ENCODE measurements around the gene CADPS2.
A peak's percentile ranks its signal among the peaks of the same experiment; 100 is the strongest.

The CADPS2 gene

DNA sequence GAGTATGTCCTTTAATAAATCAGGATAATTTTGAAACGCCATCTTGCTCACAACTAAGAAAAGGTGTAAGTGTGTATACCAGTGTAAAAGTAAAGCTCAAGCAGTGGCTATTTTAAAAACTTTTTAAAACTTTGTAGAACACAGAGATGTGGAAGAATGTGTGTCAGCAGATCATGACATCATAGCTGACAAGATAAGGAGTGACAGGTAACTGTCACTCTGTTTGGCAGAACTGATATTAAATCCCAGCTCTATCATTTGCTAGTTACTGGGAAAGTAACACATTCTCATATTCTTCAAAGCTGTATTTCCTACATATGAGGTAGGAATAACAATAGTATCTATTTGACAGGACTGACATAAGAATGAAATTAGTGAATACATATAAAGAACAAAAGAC, 119.7 kb downstream of the CADPS2 start:
- DNase-seq: no peak

DNA sequence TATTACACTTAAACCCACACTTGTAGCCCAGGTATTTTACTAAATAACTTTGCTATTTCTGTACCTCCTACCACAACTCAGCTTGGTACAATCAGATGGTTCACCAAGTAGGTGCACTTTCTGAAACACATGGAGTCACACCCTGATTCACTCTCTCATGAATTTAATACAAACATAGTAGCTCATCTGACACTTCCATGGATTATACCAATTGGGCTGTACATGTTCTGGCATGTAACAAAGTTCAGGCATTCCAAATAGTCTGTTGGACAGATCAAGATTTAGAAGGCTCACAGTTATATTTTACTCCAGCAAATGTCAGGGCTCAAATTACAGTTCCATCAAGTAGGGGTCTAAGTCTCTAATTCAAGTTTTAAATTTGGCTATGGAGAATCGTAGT, 121.4 kb downstream of the CADPS2 start:
- DNase-seq: peak; percentile 8

DNA sequence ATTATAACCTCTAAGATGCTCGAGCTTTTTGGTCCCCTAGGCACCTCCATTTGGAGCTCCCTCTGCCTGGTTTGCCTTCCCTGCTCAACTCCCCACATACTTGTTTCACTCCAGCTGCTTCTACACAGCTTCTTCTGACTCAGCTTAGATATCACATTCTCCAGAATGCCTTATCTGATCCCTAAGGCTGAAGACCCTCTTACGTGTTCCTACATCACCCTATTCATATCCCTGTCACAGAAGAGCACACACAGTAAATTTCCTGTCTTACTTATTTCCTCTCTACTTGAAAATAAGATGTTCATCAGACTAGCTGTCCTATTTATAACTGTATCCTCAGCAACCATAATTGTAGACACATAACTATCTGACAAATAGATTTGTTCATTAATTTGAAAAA, 122.2 kb downstream of the CADPS2 start:
- no peak for DNase-seq

DNA sequence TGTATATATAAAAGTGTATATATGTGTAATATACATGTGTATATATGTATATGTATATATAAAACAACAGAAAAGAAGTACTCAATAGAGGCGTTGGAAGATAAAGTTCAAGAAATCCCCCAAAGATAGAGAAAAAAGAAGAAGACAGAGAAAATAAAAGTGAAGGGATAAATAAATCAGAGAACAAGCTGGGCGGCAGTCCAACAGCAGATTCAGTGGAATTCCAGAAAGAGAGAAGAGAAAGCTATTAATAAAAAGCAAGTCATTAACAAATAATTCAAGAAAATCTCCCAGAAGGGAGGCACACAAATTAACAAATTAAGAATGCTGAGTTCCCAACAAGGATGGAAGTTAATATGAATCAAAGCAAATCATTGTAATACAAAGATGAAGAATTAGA, 124.2 kb downstream of the CADPS2 start:
- DNase-seq: no peak

DNA sequence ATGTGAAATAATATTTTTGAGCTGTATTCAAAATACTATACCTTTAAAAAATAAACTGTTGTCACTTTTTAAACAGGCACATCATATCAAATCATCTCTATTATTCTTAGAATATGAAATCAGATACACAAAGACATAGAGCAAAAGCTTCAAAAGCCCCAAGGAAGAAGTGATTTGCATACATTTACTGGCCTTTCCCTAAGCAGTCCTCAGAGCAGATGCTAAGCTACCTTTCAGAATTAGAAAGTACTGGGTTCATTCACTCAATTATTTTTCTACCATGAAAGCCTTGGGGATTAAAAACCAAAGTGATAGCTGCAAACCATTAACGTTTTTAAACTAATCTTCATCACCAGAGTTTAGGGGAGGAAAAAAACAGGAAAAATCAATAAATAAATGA, 127.8 kb downstream of the CADPS2 start:
- no peak for DNase-seq

DNA sequence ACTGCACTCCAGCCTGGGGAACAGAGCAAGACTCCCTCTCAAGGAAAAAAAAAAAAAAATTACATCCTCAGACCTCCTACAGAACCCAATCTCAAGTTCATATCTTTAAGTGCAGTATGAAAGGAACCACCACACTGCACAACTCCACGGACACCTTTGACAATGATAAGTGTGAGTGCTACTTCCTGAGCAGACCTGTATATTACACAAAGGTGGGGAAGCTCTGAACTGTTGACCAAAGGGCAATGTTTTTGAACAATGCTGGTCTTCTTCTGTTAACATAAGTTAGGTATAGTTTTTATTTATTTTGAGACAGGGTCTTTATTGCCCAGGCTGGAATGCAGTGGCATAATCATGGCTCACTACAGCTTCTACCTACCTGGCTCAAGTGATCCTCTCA, 129.4 kb downstream of the CADPS2 start:
- no peak for DNase-seq

DNA sequence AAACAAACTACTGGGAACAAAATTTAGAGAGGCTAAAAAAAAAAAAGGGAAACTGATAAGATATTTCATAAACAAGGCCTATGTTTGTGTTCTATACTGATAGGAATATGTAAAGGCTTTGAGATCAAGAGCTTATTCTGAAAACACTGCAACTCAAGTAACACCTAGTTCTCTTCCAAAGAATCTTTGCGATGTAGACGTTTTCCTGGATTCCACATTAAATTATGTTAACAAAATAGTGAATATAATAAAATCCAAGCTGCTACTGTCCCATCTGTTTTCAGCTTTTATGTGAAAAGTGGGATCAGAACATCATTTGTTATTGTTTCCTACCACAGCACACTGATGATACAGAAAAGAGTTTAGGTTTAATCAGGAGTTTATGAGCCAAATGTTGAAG, 130.6 kb downstream of the CADPS2 start:
- DNase-seq: no peak

DNA sequence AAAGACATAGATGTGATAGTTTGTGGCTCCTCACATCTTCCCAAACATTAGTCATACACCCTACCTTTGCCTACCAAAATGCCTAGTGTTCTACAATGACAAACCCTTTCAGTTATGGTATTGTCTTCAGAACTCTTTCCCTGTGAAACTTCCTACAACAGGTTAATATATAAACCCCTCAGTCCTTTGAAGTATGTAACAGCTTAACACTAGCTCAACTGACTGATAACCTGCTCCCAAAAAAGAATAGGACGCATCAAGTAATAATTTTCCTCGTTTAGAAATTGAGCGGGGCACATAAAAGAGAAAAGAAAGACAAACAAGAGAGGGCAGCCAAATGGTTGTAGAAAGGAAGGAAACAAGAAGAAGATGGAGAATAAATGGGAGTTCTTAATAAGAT, 133.7 kb downstream of the CADPS2 start:
- no peak for DNase-seq

DNA sequence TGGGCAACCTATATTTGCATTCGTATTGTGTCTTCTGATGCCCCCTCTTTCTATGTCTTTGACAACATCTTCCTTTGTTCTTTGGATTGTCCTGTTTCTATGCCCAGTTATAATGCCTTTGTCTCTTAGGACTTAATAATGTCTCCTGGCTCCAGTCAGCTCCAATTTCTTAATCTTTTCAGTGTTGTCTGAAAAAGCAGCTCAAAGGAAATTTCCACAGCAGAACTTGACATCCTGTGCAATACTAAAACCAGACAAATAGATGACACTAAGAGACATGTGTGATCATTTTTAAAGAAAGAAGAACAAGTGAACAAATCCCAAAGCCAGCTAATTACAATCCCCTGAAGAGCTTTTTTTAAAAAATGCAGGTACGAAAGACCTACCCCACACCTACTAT, 135.9 kb downstream of the CADPS2 start:
- no peak for DNase-seq

DNA sequence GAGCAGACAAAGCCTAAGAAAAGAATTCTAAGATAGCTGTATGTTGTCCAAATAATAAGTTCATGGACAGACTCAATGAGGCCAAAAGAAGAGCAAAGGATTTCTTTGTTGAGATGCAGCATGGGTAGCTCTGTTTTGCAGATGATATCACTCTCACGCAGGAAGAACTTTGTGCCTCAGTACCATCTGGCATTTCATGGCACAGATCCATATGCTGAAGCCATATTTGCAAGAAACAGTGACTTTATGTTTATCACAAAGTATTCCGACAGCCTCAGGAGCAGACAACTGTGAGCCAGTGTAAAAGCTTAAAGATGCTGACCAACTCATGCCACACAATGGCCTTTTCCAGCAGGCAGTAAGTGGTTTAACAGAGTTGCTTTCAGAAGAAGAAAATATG, 138.1 kb downstream of the CADPS2 start:
- peak; percentile 79 for DNase-seq

DNA sequence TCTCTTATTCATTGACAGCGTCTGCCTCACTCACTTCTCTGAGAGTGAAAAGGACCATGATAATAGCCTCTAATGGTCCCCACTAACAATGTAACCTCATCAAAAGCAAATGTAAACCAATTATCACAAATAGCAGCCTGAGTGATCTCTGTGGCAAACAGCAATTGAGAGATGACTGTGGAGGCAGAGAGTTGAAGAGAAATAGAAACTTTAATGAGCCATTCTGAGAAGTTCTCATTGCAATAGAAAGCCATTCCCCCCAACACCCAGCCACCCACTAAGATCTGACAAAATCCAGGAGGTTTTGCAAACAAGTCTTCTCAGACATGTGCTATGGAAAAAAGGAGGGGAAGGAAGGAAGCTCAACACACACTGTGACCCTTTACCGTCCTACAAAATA, 139.3 kb downstream of the CADPS2 start:
- DNase-seq: no peak

DNA sequence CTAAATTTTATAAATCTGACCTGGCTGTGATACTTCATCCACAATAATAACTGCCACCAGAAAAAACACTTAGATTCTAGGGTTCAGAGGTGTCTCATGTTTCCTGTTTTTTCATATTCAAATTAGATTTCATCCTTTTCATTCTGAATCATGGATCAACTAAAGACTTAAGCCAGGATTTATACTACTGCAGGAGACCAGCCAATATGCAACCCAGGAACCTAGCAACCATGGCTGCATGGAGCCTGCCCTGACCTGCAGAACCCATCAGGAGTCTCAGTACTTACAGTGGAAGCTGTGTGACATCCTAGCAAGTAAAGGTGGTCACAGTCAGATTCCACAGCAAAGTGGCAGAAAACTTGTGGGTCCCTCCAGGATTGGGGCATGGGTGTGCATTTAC, 143.0 kb downstream of the CADPS2 start:
- DNase-seq: no peak

DNA sequence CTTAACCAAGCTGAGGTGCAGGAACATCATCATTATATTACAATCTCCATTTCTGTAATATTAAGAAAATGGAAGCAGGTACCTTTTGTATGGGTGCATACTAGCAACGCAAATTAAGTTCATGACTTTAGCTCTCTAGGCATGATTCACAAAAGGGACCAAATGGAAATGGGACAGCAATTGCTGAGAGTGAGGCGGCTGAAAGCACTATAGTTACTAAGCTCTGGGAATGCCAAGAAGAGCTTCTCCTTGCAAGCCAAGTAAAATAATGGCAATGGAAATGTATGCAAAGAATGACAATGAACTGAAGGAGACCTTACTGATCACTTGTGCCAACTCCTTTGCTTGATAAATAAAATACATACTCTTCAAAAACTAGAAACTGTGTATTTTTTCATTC, 147.3 kb downstream of the CADPS2 start:
- DNase-seq: no peak

DNA sequence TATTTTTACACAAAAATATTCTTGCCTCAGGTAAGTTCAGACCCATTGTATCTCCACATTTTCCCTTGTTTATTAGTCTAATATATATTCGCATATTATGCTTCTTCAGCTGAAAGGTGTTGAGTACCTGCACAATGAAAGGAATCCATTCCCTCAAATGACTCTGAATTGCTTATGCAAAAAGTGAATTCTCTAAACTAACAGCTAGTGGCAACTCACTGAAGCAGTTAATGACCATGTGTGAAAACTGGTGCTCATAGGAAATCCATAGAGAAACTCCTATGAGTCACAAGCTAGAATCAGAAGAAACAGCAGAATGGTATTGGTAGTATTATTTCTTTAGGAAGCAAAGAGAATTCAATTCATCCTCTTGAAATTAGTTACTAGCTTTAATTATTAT, 150.1 kb downstream of the CADPS2 start:
- peak; percentile 23 for DNase-seq

DNA sequence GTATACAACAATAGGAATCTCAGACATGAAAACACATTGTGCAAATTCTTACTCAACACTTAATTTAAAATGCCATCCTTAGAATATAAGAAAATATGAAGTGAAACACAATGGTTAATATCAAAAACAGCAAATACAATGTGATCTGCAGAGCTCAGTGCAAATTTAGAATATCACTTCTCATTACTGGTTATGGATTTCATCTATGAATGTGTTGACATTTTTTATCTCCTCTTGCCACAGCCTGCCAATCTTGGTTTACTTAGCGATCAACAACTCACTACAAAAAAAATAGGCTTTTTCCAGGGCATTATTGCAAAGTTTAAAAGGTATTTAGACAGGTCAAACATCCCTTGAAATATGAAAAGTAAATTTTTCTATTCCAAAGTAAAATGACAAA, 158.5 kb downstream of the CADPS2 start:
- DNase-seq: no peak

DNA sequence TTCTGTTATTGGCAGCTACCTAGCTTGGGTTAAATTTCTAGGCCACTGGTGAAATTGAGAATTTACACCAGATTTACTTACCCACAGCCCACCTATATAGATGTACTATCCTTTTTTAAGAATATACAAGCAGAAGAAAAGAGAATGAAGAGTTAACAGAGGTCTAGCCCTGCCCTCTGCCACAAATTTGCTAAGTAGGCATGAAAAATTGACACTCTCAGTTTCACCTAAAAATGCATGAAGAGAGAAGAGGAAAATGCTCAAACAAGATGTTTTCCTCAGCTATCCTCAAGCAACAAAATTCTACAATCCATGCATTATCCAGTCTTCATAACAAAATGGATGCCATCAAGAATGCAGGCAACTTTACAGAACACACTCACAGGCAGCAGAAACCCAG, 158.9 kb downstream of the CADPS2 start:
- DNase-seq: no peak

DNA sequence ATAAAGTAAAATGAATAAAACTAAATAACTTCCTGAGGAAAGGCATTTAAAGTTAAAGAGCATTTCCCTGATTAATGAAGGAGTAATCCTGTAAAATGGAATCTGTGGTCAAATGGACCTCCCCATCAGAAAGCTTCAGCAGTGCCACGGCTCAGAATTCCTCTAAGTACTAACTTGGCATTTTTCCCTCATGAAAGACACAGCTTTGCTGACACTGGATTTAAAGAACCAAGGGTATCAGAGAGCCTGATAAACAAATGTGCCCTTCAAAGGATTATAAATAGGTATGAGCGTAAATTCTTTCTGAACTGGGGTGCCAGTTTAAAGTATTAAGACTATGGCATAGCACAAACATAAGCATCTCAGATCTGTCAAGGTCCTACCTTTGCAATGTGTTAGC, 159.4 kb downstream of the CADPS2 start:
- DNase-seq: no peak

DNA sequence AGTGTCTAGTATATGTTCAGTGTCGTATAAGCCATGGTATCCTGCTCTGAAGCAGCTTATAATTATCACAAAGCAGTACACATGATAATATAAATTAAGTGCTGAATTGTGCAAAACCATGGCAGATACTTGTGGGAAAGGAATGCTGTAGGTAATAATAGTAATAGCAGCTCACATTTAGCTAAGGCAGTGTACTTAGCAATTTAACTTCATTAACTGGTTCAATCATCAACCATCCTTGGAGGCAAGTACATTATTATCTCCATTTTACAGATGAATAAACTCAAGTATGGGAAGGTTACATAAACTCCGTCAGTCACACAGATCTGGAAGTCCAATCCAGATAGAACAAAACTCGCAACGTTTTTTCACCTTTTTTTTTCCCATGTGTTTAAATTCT, 161.9 kb downstream of the CADPS2 start:
- DNase-seq: no peak

DNA sequence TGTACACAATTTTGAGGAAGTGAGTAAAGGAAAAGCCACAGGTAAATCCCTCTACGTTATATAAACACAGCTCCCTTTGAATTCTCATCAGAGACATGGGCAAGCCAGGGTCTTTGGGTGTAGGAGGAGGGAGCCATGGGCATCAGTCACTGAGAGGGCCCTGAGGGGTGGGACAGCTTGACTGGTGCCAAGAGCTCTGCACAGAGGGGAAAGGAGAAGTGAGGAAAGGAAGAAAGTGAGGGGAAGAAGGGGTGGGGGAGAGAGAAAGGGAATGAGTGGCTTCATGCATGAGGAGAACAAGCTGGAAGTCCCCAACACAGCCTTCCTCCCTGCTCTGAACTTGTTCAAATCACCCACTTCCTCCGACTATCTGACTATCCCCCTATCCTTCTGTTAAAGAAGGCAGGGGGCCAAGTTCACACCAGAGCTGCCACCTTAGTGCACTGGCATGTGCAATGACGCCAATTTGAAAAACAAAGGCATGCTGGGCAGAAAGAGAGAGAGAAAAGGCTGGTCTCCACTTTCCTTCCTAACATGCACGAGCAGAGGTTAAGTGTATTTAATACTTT, 167.2 kb downstream of the CADPS2 start:
- DNase-seq: no peak

DNA sequence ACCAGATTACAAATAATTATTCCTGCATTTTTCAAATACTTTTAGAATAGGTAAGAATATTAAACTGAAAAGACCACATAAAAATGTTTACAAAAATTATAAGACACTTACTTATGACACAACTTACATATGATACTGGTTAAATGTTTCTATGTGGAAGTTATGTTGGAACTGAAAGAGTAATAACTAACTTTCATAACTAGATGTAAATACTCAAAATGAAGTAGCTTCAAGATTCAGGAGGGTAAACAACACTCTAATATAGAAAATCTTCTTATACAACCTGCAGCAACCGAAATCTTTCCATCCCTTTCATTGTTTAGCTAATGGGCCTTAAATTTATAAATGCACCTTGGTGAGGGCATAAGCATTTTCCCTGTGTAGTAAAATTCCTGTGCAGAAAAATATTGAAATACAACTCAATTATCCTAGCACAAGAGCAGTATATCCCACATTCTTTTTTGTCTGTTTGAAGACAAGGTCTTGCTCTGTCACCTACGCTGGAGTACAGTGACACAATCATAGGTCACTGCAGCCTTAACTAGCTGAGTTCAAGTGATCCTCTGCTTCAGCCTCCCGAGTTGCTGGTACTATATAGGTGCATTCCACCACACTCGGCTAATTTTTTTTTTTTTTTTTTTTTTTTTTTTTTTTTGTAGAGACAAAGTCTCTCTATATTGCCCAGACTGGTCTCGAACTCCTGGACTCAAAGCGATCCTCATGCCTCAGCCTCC, 168.7 kb downstream of the CADPS2 start:
- no peak for DNase-seq

DNA sequence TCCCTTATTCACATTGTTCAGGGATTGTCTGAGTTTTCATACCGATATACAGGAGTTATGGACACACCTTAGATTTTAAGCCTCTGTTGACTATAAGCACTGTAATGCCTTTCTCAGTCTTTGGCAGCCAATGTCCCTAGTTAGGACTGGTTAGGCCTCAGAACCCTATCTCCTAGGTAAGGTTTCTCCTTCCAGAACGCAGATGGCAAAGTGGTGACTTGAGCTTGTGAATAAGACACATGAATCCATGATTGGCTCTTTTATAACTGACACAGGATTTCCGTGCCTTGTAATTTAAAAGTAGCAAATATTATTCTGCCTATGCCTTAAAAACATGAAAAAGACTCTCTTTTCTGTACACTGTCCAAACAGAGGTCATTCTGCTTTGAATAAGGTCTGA, 171.1 kb downstream of the CADPS2 start:
- no peak for DNase-seq

DNA sequence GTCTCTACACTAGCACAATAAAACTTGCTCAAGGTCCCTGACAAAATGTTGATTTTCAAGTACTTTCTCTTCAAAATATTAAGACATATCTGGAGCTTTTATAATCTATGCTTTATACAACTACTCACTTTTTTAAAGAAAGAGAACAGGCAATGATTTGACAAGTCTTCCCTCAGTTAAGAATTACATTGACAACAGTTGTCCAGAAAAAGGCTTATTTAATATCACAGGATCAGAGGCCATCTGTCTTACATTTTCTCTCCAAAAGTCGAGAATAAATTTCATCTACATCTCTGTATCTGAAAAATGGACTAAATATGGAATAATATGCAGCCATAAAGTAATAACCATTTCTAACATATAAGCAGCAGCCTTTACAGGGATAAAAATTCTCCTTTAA, 175.3 kb downstream of the CADPS2 start:
- DNase-seq: no peak

DNA sequence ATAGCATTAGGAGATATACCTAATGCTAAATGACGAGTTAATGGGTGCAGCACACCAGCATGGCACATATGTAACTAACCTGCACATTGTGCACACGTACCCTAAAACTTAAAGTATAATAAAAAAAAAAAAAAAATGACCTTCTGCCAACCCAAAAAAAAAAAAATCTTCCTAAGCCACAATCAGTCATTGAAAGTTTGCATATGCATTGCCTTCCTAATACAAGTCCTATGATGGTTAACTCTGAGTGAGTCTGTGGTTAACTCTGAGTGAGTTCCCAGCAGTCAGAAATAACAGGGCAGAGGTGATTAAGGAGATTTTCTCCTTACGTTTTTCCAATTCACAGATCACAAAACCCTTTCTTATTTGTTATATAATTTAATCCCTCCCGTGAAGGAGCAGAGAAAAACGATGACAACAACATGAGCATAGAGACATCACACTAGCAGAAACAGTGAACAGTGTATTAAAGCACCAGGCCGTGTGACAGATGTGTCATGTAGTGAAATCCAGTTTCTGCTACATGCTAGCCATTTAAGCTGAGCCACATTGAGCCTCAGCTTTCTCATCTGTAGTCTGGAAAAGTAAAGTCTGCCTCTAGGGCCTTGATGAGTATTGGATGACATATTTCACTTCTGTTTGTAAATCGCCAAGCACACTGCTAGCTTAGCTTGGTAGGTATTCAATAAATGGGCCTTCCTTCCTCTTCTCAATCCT, 176.2 kb downstream of the CADPS2 start:
- no peak for DNase-seq

DNA sequence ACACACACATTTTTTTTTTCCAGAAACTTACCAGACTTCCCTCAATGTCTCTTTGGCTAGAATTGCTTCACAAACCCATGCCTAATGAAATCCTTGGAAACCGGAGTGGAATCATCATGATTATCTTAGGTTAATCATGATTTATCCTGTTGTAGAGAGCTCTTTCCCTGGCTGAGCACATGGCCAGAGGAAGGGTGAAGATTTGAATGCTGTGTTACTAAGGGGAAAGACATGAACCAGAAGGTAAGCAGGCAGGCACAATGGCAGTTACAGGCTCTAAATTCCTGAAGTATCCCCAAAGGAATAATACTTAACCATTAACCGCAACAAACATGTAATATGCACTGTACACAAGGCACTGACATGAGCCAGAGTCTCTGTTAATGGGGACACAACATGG, 179.4 kb downstream of the CADPS2 start:
- DNase-seq: no peak

All from NCI-H2171 treated with DMSO at 0.1 percent for 48 hours (cell line).